SU-DHL-6 (cell line): Measurements from ENCODE around the gene UTS2R.

Experiments used
- CTCF ChIP-seq: fragments of 200-600 bp; sonication (generic); IDR thresholded peaks from one replicate; pipeline ENCODE4 v1.5.1; 2017; ENCODE audit warnings: antibody characterized with exemption, mild to moderate bottlenecking, low read length, moderate library complexity; ENCODE audit not compliant: insufficient read depth, poor library complexity, severe bottlenecking
- EZH2phosphoT487 ChIP-seq: fragments of 200-600 bp; sonication (generic), shearing (Covaris generic); conservative IDR thresholded peaks from 2 replicates; pipeline ENCODE4 v1.6.1; 2018; ENCODE audit warnings: mild to moderate bottlenecking, antibody characterized with exemption, low read length, moderate library complexity, mixed read lengths

- TF ChIP-seq CTCF, result no peak
- no peak for TF ChIP-seq EZH2phosphoT487
Observed at GRCh38 chr17:82392941-82393340, 21.4 kb downstream of the UTS2R start.
